GM19324 (cell line): ENCODE data around the gene OSBP2.

Experiments used
- ATAC-seq: cut with Tn5 transposase; IDR thresholded peaks from one replicate; pipeline ENCODE4 v1.9.1; 2021; ENCODE audit warnings: mild to moderate bottlenecking, moderate library complexity; ENCODE audit not compliant: unreplicated experiment, low FRiP score

Gene OSBP2

GRCh38 chr22:30864441-30865420, 170.1 kb downstream of the OSBP2 start:
- ATAC-seq = no peak

- ATAC-seq = no peak
Measured at GRCh38 chr22:30865656-30866055, 171.0 kb downstream of the OSBP2 start.

GRCh38 chr22:30866216-30866615, 171.5 kb downstream of the OSBP2 start:
- no peak for ATAC-seq

- ATAC-seq = no peak
Measured at GRCh38 chr22:30866811-30867271, 172.2 kb downstream of the OSBP2 start.

DNA sequence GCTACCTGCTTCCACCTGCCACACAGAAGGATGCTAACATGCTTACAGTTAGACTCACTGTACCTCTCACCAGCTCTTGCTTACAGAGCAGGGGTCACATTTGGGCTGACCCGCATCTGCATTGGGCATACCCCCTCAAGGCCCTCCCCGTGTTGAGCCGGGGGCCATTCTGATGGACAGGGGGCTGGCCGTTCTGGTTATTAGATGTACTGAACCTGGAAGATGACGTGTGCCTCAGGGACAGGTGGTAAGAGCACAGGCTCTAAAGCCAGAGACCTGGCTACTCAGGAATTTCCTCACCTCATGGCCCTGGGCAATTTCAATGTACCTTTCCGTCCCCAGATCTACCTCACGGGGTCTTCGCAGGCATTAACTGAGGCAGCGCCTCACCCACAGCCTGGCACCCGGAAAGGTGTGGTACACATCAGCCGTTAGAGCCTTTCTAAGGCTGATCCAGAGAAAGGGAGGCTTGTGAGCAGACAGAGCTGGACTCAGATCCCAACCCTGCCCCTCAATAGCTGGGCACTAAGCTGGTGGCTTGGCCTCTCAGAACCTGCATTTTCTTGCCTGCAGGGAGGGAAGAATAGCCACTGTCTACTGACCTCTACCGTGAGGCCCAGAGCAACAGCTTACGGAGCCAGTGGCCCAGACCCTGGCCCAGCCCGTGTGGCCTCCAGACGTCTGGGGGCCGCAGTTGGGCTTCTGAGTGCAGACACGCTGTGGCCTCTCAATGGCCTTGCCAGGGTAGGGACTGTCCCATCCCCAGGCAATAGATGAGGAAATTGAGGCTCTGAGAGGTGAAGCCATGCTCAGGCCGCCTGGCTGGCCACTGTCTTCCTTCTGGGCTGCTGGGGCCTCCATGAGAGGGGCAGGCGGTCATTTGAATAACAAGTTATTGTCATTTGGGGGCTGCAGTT, 173.3 kb downstream of the OSBP2 start:
- no peak for ATAC-seq

- ATAC-seq = no peak
Measured at GRCh38 chr22:30868663-30869385, 174.2 kb downstream of the OSBP2 start.

- no peak for ATAC-seq
Measured at GRCh38 chr22:30869667-30870395, 175.2 kb downstream of the OSBP2 start.

DNA sequence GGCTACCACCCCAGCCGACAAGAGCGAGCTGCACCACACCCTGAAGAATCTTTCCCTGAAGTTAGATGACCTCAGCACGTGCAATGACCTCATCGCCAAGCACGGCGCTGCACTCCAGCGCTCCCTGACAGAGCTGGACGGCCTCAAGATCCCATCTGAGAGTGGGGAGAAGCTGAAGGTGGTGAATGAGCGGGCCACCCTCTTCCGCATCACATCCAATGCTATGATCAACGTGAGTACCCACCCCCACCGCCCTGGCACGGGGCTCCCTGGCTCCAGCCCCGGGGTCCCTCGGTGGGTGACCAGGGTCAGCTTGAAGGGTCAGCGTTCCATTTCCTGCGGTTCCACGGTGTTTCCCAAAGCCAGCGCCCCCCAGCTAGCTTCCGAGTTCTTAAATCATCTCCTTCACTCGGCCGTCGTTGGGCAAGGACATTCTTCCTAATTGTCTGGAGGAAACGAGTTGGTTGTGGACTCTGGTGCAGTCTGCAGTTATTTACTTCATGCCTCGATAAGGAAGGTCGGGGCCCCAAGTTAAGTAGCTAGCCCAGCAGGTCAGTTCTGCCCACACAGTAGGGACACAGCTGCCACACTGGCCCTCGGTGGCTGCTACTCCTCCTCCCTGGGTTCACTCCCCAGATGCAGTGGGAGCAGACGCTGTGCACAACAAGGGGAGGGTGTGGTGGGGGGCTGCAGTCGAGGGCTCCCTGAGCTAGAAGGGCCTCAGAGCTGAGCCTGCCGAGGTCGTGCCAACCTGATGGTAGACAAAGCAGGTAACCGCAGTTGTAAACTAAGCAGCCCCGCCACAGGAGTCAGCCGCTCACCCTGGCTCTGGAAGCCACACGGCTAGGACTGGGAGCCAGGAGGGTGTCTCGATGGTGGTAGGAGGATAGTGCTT, 176.0 kb downstream of the OSBP2 start:
- ATAC-seq = no peak

GRCh38 chr22:30871391-30872284, 177.0 kb downstream of the OSBP2 start:
- ATAC-seq = no peak

DNA sequence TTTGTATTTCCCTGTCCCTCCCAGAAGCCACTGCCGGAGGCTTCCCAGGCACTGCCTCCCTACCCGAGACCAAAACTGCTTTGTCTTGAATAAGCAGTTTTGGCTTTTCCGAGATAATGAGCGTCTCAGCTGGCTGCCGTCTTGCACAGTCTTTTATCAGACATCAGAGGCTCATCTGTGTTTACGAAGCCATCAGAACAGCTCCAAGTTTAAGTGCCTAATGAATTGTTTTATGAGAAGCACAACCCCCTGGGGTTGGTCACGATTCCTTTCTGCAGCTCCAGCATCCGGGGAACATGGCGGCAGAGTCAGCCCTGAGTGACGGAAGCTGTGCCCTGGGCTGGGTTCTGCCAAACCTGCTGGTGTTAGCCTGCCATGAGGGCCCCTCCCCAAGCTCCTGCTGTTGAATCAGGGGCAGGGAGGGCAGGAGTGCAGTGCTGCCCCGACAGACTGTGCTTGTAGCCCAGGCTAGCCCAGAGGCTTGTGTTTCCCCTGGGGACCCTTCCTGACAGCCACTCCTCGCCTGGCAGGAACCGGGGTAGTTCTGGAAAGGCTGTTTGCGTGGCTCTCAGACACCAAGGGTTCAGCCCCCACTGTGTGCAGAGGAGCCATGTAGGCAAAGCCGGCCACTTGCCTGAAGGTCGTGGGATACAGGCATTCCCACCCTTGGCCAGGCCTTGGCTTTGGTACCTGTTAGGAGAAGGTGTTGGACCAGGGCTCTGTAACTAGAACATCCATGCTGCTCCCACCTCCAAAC, 177.8 kb downstream of the OSBP2 start:
- ATAC-seq = no peak

GRCh38 chr22:30873086-30873650, 178.5 kb downstream of the OSBP2 start:
- ATAC-seq = no peak

GRCh38 chr22:30873661-30874060, 179.0 kb downstream of the OSBP2 start:
- no peak for ATAC-seq

- no peak for ATAC-seq
Measured at GRCh38 chr22:30874431-30875370, 180.0 kb downstream of the OSBP2 start.

- ATAC-seq = no peak
Measured at GRCh38 chr22:30875481-30876215, 181.0 kb downstream of the OSBP2 start.

DNA sequence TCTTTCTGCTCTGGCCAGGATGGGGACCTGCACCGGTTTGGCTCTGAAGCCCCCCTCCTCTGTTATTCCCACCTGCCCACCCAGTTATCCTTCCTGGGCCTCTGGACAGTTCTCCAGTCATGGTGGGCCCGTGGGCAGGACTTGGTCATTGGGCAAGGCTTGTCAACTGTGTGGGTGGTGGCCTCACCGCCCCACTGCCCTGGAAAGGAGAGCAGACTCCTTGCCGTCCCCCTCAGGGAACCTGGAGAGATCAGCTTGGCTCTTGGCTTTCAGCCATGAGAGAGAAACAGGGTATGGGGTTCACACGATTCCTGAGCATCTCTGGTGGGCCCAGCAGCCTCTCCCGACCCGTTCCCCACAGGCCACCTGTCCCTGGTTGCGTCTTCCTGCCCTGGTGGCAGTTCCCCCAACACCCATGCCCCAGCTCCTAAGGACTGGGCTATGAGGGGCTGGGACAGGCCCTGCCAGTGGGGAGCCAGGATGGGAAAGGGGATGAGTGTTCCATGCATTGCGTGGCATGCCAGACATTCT, 181.6 kb downstream of the OSBP2 start:
- ATAC-seq = no peak
